ENCODE results near the gene ALDH1B1. TPM values are rescaled to one million over a fixed set of nuclear protein-coding genes. Genes with fewer than 3 reads are reported as not detected.
A peak's percentile ranks its signal among the peaks of the same experiment; 100 is the strongest.

The ALDH1B1 gene
- total and polyA plus RNA-seq, 9 of the 15 experiments (the other 6 are each of a cell fraction or from before 2014, with no cell fraction given) = 8.6 to 46.5 (median 30.8) TPM

DNA sequence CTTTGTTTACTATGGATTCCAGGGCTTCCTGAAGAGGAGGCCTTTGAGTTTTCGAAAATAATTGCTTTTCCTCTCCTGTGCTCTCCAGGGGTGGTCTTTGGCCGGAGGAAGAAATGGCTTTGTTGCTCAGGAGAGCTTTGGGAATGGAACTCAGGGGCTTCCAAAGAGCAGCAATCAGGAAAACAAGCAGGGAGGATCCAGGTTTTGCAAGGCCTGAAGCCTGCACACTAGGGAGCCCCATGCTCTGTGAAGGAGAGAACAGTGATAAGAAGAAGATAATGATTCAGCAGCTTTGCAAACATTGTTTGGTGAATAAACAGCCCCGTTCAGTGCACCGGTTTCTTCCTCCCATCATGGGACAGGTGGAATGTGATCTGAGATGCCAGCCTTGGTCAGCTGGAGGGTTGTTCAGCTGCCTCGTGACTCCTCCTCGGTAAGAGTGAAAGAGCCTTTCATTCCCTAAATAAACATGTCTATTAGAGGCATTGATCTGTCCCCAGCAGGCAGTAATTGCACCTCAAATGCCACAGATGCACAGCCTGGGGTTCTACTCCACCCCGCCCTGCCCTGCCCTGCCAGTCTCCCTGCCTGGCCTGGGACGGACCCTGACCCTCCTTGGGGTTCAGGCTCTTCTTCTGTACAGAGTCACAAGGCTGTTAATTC, 11.5 kb upstream of the ALDH1B1 start (continued):
- TF ChIP-seq FOXP4 (CRISPR knock-in tag; IDR thresholded peaks at IDR 0.05; ENCODE audit: borderline replicate concordance) (no peak), ZEB2 (IDR thresholded peaks at IDR 0.05) (peak; percentile 40; the same call in 1 of the 2 replicates), TAF1 (IDR thresholded peaks at IDR 0.05; ENCODE audit: control insufficient read depth, extremely low read depth, insufficient read depth, low read length, severe bottlenecking) (no peak), NFE2 (IDR thresholded peaks at IDR 0.05; ENCODE audit: low read depth) (peak; percentile 97), CHD4 (IDR thresholded peaks at IDR 0.05; ENCODE audit: insufficient read depth, insufficient replicate concordance, low read depth, low read length, poor library complexity, severe bottlenecking) (no peak), RBBP5 (IDR thresholded peaks at IDR 0.05; ENCODE audit: borderline replicate concordance, insufficient read depth, low read length, poor library complexity, severe bottlenecking) (peak; percentile 70), FOXA3 (CRISPR knock-in tag; conservative IDR thresholded peaks at IDR 0.05 in 1 of 2, IDR thresholded peaks at IDR 0.05 in 1 of 2) (0 out of 4 replicates have a peak, but pooled peaks of 1 of the 2 experiments have one; percentile 18), TCF3 (CRISPR knock-in tag; IDR thresholded peaks at IDR 0.05) (peak; percentile 23; the same call in 1 of the 2 replicates), ZNF282 (CRISPR knock-in tag; IDR thresholded peaks at IDR 0.05) (no peak), ZFX (CRISPR knock-in tag; IDR thresholded peaks at IDR 0.05) (peak; percentile 86), TEAD2 (tag; IDR thresholded peaks at IDR 0.05) (peak; percentile 57; the same call in 1 of the 2 replicates), ZNF644 (tag; IDR thresholded peaks at IDR 0.05; ENCODE audit: low read depth) (0 out of 2 replicates have a peak, but pooled peaks have one; percentile 70), JUND (IDR thresholded peaks at IDR 0.05; ENCODE audit: borderline replicate concordance, low read depth, low read length) (peak; percentile 32; the same call in 1 of the 2 replicates), JUND (tag; IDR thresholded peaks at IDR 0.05; ENCODE audit: borderline replicate concordance, low read depth, low read length) (peak; percentile 32; the same call in 2 of the 3 replicates), SMARCE1 (IDR thresholded peaks at IDR 0.05) (peak; percentile 60; the same call in 1 of the 2 replicates), ARID3B (CRISPR knock-in tag; IDR thresholded peaks at IDR 0.05; ENCODE audit: borderline replicate concordance) (no peak), SMARCC2 (IDR thresholded peaks at IDR 0.05; ENCODE audit: low read depth) (peak; percentile 40; the same call in 1 of the 2 replicates), PTRF (tag; IDR thresholded peaks at IDR 0.05) (0 out of 2 replicates have a peak, but pooled peaks have one; percentile 40), ARID1B (IDR thresholded peaks at IDR 0.05) (peak; percentile 68), SMAD4 (CRISPR knock-in tag; conservative IDR thresholded peaks at IDR 0.05) (0 out of 2 replicates have a peak, but pooled peaks have one; percentile 22), DPF2 (IDR thresholded peaks at IDR 0.05) (peak; percentile 59; the same call in 1 of the 2 replicates), ZNF175 (CRISPR knock-in tag; IDR thresholded peaks at IDR 0.05; ENCODE audit: low read depth) (0 out of 2 replicates have a peak, but pooled peaks have one; percentile 7), FOXK2 (conservative IDR thresholded peaks at IDR 0.05 in 1 of 2, IDR thresholded peaks at IDR 0.05 in 1 of 2; ENCODE audit: low read depth in 2 of 2) (peak; percentile 88 to 94)
